Calu3 (cell line): ENCODE results near the gene NKX6-2. TPM values are rescaled to one million over a fixed set of nuclear protein-coding genes. Genes with fewer than 3 reads are reported as not detected.

Experiments
- BruUV-seq: library from RNA; stranded (reverse); fragments of 400-500 nt; replicated peaks from 2 replicates; lab custom pipeline; 2021; lab: Mats Ljungman, UMichigan
- CTCF ChIA-PET: fragments of 300-600 bp; sonication (Branson Sonifier 250); formaldehyde crosslinking; loops from one replicate; lab custom pipeline; 2022; ENCODE audit warnings: antibody characterized with exemption; lab: Charles Lee
- DNase-seq: peaks from one replicate; pipeline ENCODE4 v3.0.0; 2022
- H3K27ac Mint-ChIP-seq: one replicate; pipeline ENCODE4 v1.8.0; 2022; ENCODE audit warnings: mixed read lengths; ENCODE audit not compliant: unreplicated experiment
- H3K27me3 Mint-ChIP-seq: one replicate; pipeline ENCODE4 v1.8.0; 2022; ENCODE audit warnings: mixed read lengths; ENCODE audit not compliant: unreplicated experiment
- H3K36me3 Mint-ChIP-seq: one replicate; pipeline ENCODE4 v1.8.0; 2022; ENCODE audit warnings: mild to moderate bottlenecking, moderate library complexity, mixed read lengths; ENCODE audit not compliant: insufficient read depth, unreplicated experiment
- H3K4me1 Mint-ChIP-seq: one replicate; pipeline ENCODE4 v1.8.0; 2022; ENCODE audit warnings: mild to moderate bottlenecking, low read depth, mixed read lengths; ENCODE audit not compliant: unreplicated experiment
- H3K4me3 Mint-ChIP-seq: one replicate; pipeline ENCODE4 v1.8.0; 2022; ENCODE audit warnings: mild to moderate bottlenecking, low read depth, moderate library complexity, mixed read lengths; ENCODE audit not compliant: unreplicated experiment
- H3K9me3 Mint-ChIP-seq: one replicate; pipeline ENCODE4 v1.8.0; 2022; ENCODE audit warnings: low read depth, mixed read lengths; ENCODE audit not compliant: unreplicated experiment
- CTCF ChIP-seq: fragments of 200-600 bp; IDR thresholded peaks from one replicate; pipeline ENCODE4 v1.8.0; 2022; ENCODE audit warnings: antibody characterized with exemption; ENCODE audit not compliant: unreplicated experiment
- intact Hi-C: fragments of 100-400 bp; cut with micrococcal nuclease; formaldehyde crosslinking; loops from one replicate; pipeline ENCODE4 v1.10.0; 2022; ENCODE audit not compliant: unreplicated experiment
- total RNA-seq: library from RNA; stranded (reverse); gene quantifications from 2 replicates; pipeline ENCODE4 v1.2.3, GENCODE V29; 2022

NKX6-2 gene
- total RNA-seq, 1 experiment from 2014 or later, result not detected

- CTCF ChIA-PET, result no interaction called here
- H3K27me3 Mint-ChIP-seq, result no peaks in the 10 kb centered on the region
- no peaks in the 10 kb centered on the region for H3K36me3 Mint-ChIP-seq
- TF ChIP-seq CTCF, result no peak
- no TSS peak for BruUV-seq
- no peaks in the 10 kb centered on the region for H3K9me3 Mint-ChIP-seq
- H3K4me3 Mint-ChIP-seq, result no peak overlapping the region
- intact Hi-C loops, result no loop called here
- no peaks in the 10 kb centered on the region for H3K4me1 Mint-ChIP-seq
- DNase-seq, result no peak
- no peak overlapping the region for H3K27ac Mint-ChIP-seq
Observed at GRCh38 chr10:132786476-132786883, 533 bp upstream of the NKX6-2 start.

- Mint-ChIP-seq H3K36me3 (no peaks in the 10 kb centered on the region), H3K27ac (no peak overlapping the region), H3K4me3 (no peak overlapping the region), H3K4me1 (no peaks in the 10 kb centered on the region), H3K27me3 (no peaks in the 10 kb centered on the region), H3K9me3 (no peaks in the 10 kb centered on the region)
- intact Hi-C loops, result no loop called here
- no peak for DNase-seq
- no TSS peak for BruUV-seq
- CTCF ChIA-PET, result no interaction called here
- no peak for TF ChIP-seq CTCF
Observed at GRCh38 chr10:132784866-132785722, 853 bp downstream of the NKX6-2 start.

DNA sequence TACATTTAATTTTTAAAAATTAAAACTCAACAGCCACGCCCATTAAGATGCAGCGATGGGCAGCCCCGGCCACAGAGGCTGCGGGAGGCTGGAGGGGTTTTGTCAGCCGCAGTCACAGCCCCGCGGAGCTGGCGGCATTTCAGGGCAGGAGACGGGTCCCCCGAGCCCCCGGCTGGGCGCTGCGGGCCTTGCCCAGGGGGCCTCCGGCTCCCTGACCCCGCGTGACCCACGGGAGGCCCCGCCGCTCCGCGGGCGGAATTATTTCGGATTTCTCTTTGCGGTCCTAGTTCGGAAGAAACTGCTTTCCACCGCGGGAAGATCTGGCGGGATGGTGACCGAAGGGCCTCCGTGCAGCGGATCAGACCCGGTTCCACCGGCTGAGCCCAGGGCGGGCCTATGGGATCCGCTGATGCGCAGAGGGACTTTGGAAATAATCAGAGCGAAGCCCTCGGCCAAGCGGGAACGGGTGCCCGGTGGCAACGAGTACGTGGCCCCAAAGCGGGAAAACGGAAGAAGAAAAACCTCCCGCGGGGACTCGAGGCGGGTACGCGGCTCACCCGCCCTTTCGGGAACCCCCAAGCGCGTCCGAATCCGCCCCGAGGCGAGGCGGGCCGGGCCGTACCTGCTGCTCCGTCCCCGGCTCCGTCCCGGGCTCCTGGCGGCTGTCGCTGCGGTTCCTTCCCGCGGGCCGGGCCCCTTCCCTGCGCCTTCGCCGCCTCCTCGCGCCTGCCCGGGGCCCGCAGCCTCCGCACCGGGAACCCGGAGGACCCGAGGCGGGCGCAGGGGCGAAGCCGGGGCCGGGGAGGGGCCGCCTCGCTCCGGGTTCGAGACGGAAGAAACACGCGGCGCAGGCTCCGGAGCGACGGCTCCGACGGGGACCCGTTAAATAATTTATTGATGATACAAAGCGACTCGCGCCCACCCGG, 1.7 kb downstream of the NKX6-2 start:
- CTCF ChIA-PET, result no interaction called here
- Mint-ChIP-seq H3K4me1 (no peaks in the 10 kb centered on the region), H3K27ac (no peak overlapping the region), H3K27me3 (no peaks in the 10 kb centered on the region), H3K9me3 (no peaks in the 10 kb centered on the region), H3K4me3 (no peak overlapping the region), H3K36me3 (no peaks in the 10 kb centered on the region)
- no peak for TF ChIP-seq CTCF
- no peak for DNase-seq
- intact Hi-C loops, result no loop called here
- no TSS peak for BruUV-seq

- Mint-ChIP-seq H3K4me1 (no peaks in the 10 kb centered on the region), H3K4me3 (no peak overlapping the region), H3K27ac (no peak overlapping the region), H3K9me3 (no peaks in the 10 kb centered on the region), H3K36me3 (no peaks in the 10 kb centered on the region), H3K27me3 (no peaks in the 10 kb centered on the region)
- BruUV-seq, result no TSS peak
- intact Hi-C loops, result no loop called here
- TF ChIP-seq CTCF, result no peak
- CTCF ChIA-PET, result no interaction called here
- DNase-seq, result no peak
Observed at GRCh38 chr10:132783165-132783939, 2.6 kb downstream of the NKX6-2 start.
